IPS DF 19.7 (cell line): ENCODE data around the gene LRRC36.

Experiments
- DNase-seq: peaks from one replicate; pipeline ENCODE4 v3.0.0-alpha.2; 2013; ENCODE audit warnings: low read depth, low spot score

LRRC36 gene

DNA sequence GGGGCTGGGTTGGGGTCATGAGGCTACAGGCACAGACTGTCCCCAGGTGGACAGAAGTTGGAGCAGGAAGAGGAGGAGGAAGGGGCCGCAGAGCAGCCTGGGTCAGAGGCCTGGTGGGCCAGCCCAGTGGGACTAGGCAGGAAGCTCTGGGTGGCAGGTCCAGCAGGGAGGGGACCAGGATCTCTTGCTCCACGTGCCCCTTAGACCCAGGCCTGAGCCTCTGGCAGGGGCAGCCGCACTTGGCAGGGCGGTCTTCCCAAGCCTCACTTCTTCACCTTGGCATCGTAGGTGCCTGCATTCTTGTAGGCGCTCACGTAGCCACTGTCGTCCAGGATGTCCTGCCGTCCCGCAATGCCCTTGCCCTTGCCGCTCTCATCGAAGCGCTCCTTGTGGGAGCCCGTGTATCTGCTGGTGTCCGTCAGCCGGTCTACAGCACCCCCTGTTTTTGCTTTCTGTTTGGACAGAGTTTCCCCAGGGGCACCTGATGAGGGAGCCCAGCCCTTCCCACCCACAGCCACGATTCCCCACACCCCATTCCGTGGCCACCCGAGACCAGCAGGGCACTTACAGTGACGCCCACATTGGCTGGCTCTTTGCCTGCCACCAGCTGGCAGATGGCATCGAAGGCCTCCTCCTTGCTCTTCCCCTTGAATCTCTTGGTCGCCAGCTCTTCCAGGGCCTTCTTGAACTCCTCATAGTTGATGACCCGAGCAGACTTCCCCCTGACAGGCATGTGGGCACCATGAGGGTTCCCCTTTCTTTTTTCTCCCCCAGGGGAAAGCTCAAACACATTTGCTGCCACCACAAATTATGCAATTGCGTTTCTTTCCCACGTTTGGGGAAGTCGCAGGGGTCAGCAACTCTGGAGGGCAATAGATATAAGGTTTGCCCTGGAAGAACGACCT lies 63.5 kb downstream of the LRRC36 start:
- DNase-seq = no peak

GRCh38 chr16:67390816-67391423 lies 64.3 kb downstream of the LRRC36 start:
- DNase-seq = no peak

- no peak for DNase-seq
Observed at GRCh38 chr16:67391424-67392300, 65.0 kb downstream of the LRRC36 start.

DNA sequence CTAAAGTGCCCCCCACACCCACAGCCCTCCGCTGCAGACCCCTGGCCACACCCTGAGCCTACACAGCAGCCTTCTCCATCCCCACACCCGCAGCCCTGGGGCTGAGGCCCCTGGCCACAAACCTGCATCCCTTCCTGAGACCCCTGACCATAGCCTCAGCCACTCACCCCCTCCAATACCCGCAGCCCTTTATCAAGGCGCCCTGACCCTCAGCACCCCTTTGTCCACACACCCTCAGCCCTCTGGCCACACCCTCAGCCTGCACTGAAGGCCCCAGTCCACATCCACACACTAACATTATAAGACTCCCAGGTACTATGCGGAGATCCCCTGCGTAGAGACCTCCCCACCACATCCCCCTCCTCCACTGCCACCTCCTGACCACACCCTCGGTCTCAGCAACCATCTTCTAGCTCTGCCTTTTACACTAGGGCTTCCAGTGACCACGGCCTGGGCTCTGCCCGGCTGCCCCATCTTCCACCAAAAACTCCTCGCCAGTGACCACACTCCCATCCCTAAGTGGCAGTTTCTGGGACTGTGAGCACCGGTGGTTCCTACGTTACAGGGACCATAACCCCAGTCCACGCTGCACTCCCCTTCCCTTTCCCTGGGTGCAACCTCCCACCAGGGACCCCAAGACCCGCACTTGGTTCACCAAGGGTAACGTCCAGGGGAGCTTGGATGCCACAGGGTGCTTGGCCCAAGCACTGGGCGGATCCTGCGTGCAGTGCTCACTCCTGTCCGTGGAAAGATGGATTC lies 65.9 kb downstream of the LRRC36 start:
- no peak for DNase-seq

GRCh38 chr16:67393111-67393787 lies 66.6 kb downstream of the LRRC36 start, which contains the start of gene TPPP3:
Gene TPPP3, minus strand, starts transcription at chr16:67393498. Its CDS starts 2,387 bp downstream, at chr16:67391111.
- DNase-seq = no peak

DNA sequence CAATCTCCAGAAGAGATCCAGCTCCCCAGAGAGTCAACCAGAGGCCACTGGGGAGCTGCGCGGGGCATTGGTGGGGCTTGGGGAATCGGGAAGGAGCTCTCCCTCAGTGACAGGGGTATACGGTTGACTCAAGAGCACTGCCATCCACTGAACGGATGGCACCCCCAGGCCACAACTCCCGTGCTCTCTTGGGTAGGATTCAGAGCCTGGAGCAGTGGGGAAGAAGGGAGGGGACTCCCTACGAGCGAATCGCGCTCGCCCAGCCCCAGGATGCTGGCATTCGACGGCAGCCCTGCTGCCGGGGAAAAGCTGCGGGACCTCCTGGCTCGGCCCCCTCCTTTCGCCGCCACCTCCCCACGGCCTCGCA lies 67.2 kb downstream of the LRRC36 start:
- no peak for DNase-seq

DNA sequence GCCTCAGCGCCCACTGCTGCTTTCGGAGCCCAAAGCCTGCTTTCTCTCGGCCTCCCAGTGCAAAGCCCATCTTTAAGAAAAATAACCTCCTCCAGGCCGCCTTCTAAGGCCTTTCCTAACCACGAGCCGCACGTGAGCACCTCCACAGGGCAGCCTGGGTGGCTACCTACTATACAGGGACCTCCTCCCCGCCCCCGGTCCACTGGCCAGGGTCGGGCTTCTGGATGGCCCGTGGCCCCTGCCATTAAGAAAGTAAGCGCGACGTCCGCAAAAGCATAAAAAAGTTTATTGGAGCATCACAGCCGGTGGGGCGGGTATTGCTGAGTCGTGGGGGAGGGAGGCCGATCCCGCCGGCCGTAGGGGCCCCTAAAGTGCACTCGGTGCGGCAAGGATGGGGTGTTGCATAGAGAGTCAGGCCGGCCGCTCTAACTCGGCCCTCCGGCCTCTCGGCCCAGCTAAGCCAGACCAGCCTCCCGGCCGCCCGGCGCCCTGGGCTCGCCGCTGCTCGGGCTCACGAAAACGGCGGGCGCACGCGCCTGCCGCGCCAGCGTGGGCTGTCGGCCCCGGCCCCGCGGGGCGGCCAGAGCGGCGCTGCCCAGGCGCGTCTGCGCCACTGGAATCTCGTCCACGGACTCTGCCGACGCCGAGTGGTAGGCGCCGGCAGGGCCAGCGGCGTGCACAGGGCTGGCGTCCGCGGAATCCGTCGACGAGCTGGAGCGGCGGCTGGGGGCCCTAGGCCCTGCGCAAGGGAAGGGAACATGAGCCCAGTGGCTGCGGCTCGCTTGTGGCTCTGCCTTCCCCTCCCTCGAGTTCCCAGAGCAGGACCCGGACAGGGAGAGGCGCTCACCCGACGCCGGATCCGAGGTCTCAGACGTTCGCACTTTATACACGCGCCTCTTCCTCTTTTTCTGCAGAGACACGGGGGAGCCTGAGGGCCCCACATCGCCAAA lies 67.8 kb downstream of the LRRC36 start:
- DNase-seq = no peak

GRCh38 chr16:67395105-67395457 lies 68.5 kb downstream of the LRRC36 start:
- DNase-seq = no peak

DNA sequence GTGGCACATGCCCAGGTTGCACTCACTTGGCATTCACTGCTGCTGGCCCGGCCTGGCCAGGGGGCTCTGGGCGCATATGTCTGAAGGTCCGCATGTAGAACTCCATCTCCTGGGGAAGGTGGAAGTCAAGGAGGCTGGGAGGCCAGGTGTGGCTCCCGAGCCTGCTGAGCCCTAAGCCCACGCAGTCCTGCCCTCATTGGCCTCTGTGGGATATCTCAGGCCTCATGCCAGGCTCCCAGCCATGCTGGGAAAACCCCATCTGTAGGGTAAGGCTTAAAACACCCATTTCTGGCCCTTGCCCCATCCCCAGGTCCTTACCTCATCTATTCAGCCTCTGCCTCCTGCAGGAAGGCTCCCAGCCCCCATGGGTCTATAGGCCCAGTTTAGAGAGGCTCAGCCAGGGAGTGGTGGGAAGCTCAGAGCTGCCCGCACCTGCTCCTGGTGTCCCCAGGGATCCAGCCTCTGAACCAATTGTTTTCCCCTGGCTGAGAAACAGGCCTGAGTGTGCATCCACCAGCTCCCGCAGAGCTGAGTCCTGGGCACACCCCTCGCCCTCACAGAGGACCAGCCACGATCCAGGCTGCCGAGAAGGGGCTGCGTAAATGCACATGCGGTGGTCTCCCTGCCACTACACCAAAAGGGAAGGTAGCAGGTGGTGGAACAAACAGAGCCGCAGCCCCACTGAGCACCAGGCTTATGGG lies 69.0 kb downstream of the LRRC36 start:
- no peak for DNase-seq

- DNase-seq = no peak
Observed at GRCh38 chr16:67396159-67397035, 69.8 kb downstream of the LRRC36 start.

DNA sequence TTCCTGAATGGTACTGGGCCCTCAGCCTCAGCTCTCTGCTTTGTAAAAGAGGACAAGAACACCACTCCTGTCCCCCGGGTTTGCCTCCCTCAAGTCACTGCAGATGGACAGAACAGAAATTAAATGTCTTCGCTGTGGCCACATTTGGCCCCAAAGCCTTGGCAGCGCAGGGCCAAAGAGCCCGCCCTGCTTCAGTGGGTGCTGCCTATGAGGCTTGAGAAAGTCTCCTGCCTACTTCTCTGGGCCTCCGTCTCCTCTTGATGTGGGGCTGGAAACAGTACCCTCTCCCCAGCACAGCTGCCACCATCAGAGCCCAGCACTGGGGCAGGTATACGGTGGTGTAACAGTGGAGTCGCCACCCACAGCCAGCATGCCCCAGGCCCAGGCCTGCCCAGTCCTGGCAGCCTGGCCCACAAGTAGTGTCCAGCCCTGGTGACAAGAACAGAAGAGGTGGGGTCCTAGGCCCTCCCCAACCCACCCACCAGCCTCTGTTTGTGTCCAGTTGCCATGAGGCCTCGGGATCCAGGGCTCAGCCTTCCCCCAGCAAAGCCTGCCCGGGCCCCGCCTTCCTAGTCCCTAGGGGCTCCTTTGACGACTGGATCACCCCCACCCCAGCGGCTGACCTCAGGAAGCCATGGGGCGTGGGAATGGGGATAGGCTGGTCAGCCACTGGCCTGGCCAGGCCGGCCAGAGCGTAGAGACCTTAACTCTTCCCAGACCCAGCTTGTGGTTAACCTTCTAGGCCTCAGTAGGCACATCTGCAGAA lies 70.6 kb downstream of the LRRC36 start:
- DNase-seq = no peak

DNA sequence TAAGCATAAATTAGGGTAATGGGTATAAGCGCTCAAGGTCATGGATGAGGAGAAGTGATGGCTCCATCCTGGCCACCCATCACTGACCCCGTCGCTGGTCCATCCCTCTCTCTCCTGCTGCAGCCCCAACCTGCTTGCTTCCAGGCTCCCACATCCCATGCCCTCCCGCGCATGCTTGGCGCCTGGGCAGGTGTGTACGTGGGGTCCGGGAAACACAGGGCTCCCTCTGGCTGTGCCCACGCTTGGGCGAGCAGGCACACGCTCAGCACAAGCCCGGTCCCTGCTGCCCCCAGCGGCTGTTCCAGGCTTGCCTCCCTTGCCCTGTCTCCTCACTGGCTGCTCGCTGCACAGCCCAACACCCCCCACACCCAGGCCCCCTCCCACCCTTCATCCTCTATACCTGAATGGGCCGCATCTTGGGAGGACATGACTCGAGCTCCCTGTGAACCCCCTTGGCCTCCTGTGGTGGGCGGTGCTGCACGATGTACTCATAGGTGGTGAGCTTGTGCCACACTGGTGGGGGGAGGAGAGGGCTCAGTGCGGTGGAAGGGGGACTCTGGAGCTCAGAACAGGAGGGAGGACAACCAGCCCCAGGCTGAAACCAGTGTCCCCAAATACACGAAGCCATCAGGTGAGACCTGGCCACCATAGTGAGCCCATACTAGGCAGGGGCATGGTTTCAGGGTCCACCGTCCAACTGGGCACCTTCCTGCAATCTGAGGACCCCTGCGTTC lies 71.4 kb downstream of the LRRC36 start:
- DNase-seq = no peak

- no peak for DNase-seq
Observed at GRCh38 chr16:67398546-67399217, 72.1 kb downstream of the LRRC36 start.

DNA sequence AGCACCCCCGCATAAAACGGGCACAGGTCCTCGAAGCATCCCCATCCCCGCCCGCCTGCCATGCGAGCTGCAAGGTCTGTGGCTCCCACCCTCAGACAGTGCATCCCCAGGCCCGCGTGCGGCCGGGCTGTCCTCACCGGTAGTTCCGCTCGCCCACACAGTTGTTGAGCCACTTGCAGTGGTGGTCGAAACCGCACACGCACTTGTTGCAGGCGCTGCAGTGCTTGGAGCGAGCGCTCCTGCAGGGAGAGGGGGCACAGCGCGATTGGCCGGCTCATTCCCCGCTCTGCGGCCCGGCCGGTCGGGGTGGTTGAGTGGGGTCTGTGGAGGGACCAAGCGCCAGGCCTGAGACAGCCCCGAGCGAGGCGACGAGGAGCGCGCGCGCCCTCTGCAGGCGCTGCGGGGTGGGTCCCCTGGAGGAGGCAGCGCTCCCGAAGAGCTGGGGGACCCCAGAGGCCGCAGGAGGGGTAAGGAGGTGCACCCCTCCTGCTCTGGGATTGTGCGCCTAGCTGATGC lies 72.7 kb downstream of the LRRC36 start:
- no peak for DNase-seq

GRCh38 chr16:67399749-67400704 lies 73.4 kb downstream of the LRRC36 start:
- DNase-seq = no peak
